SH-SY5Y (cell line): ENCODE data around the gene RIC3.

Experiments
- GATA2 ChIP-seq: IDR thresholded peaks from 2 replicates; pipeline ENCODE4 v1.6.1; 2011; ENCODE audit warnings: mild to moderate bottlenecking, low read depth, low read length
- GATA3 ChIP-seq: IDR thresholded peaks from 2 replicates; pipeline ENCODE4 v1.6.1; 2011; ENCODE audit warnings: low read depth, mild to moderate bottlenecking, low read length, moderate library complexity

GRCh38 chr11:8103909-8104308, 64.9 kb downstream of the RIC3 start:
- TF ChIP-seq GATA3 (no peak), GATA2 (no peak)
